Natural killer cell (primary cell): ENCODE data around the gene ZDHHC18. TPM values are rescaled to one million over a fixed set of nuclear protein-coding genes. Genes with fewer than 3 reads are reported as not detected.
"Not testable (repeated sequence)": the region's sequence is repeated elsewhere in the genome, so short reads cannot be mapped to it uniquely, and the experiment has no call there.

Experiments
- ATAC-seq, 3 donors: fragments of 150-1000 bp in 2 of 3; fragments of 200-7000 bp in 1 of 3; cut with Tn5 transposase; 1 replicate in 1 of 3; 2 replicates in 2 of 3; pipeline ENCODE4 v1.10.0; 2021; ENCODE audit warnings: mild to moderate bottlenecking in 2 of 3, moderate library complexity in 2 of 3
- DNase-seq, 2 donors: peaks; one replicate each; pipeline versions ENCODE4 v3.0.0 to v3.0.0-alpha.2; 2013 to 2021; ENCODE audit warnings: mixed read lengths in 1 of 2
- H3K27ac ChIP-seq: one replicate; pipeline ENCODE4 v1.5.1; 2013; ENCODE audit warnings: mild to moderate bottlenecking, low read length
- H3K27me3 ChIP-seq: one replicate; pipeline ENCODE4 v1.6.1; 2013; ENCODE audit warnings: low read length; ENCODE audit not compliant: control insufficient read depth, insufficient read depth
- H3K36me3 ChIP-seq: one replicate; pipeline ENCODE4 v1.6.1; 2013; ENCODE audit warnings: low read length; ENCODE audit not compliant: control insufficient read depth, insufficient read depth
- H3K4me1 ChIP-seq: one replicate; pipeline ENCODE4 v1.6.1; 2013; ENCODE audit warnings: low read length; ENCODE audit not compliant: control insufficient read depth, insufficient read depth
- H3K4me3 ChIP-seq: one replicate; pipeline ENCODE4 v1.5.1; 2013; ENCODE audit warnings: low read length
- H3K9me3 ChIP-seq: one replicate; pipeline ENCODE4 v1.6.1; 2013; ENCODE audit warnings: low read length; ENCODE audit not compliant: control insufficient read depth, insufficient read depth
- H3K27ac Mint-ChIP-seq, 2 donors: one replicate each; pipeline ENCODE4 v1.8.0; 2022; ENCODE audit warnings: mild to moderate bottlenecking in 2 of 2, mixed read lengths in 2 of 2, moderate library complexity in 1 of 2
- H3K27me3 Mint-ChIP-seq, 2 donors: one replicate each; pipeline ENCODE4 v1.8.0; 2022; ENCODE audit warnings: low read depth in 2 of 2, mixed read lengths in 2 of 2
- H3K36me3 Mint-ChIP-seq: one replicate; pipeline ENCODE4 v1.8.0; 2022; ENCODE audit warnings: mixed read lengths
- H3K4me1 Mint-ChIP-seq, 2 donors: one replicate each; pipeline ENCODE4 v1.8.0; 2022; ENCODE audit warnings: mixed read lengths in 2 of 2
- H3K4me3 Mint-ChIP-seq: one replicate; pipeline ENCODE4 v1.8.0; 2022; ENCODE audit warnings: mild to moderate bottlenecking, moderate library complexity, mixed read lengths
- H3K9me3 Mint-ChIP-seq, 2 donors: one replicate each; pipeline ENCODE4 v1.8.0; 2022; ENCODE audit warnings: mixed read lengths in 2 of 2
- CTCF ChIP-seq: fragments of 200-600 bp; IDR thresholded peaks from one replicate; pipeline ENCODE4 v1.8.0; 2022; ENCODE audit warnings: antibody characterized with exemption
- WGBS: methylation state at CpG from one replicate; pipeline ENCODE4 v1.1.7; 2013; ENCODE audit warnings: missing lambda C conversion rate; ENCODE audit not compliant: insufficient coverage; 5-methylcytosine and 5-hydroxymethylcytosine counted together
- intact Hi-C: fragments of 100-400 bp; cut with micrococcal nuclease; formaldehyde crosslinking; loops from one replicate; pipeline ENCODE4 v1.14.2; 2022
- total RNA-seq, 4 donors: library from RNA; stranded (reverse); fragments of 120-200 nt in 1 of 4; gene quantifications; one replicate each; pipeline versions ENCODE4 v1.2.3 to v1.2.4, GENCODE V29; 2013 to 2022

ZDHHC18 gene
- total RNA-seq, 3 donors from 2014 or later (not counting 1 experiment from before 2014, with no cell fraction given) = 70.0 to 74.6 (median 72.3) TPM

- DNase-seq = no peak
- H3K36me3 Mint-ChIP-seq = no peaks in the 10 kb centered on the region
Observed at GRCh38 chr1:26844424-26845196, 18.1 kb downstream of the ZDHHC18 start.

GRCh38 chr1:26847826-26848225 lies 21.3 kb downstream of the ZDHHC18 start:
- H3K27ac ChIP-seq, DNase-seq, H3K4me1 Mint-ChIP-seq, ATAC-seq, H3K9me3 Mint-ChIP-seq, H3K9me3 ChIP-seq, H3K4me1 ChIP-seq, H3K27me3 Mint-ChIP-seq, intact Hi-C loops, H3K27me3 ChIP-seq, H3K36me3 Mint-ChIP-seq, H3K4me3 ChIP-seq, H3K4me3 Mint-ChIP-seq: not testable (repeated sequence)
- H3K27ac Mint-ChIP-seq = peak overlapping the region; percentile 29 to 56
- H3K36me3 ChIP-seq = peaks cover 71% of the 10 kb centered on the region
- WGBS = 93% methylated on average over 6 of the region's 6 CpGs

More at GRCh38 chr1:26844424-26845196, 18.1 kb downstream of the ZDHHC18 start:
- peaks cover 63% of the 10 kb centered on the region for H3K36me3 ChIP-seq
- Mint-ChIP-seq H3K9me3 (no peaks in the 10 kb centered on the region), H3K4me1 (peaks cover 0 to 4% of the 10 kb centered on the region in 2 donors), H3K27me3 (no peaks in the 10 kb centered on the region), H3K4me3 (no peak overlapping the region), H3K27ac (peak overlapping the region in 1 of 2 donors; percentile 14)
- ATAC-seq = no peak
- H3K27me3 ChIP-seq = no peaks in the 10 kb centered on the region
- 94% methylated on average over 13 of the region's 13 CpGs for WGBS
- no peak overlapping the region for H3K27ac ChIP-seq
- peaks cover 1% of the 10 kb centered on the region for H3K4me1 ChIP-seq
- no peak overlapping the region for H3K4me3 ChIP-seq
- no peaks in the 10 kb centered on the region for H3K9me3 ChIP-seq
- no peak for TF ChIP-seq CTCF
- intact Hi-C loops = no loop called here

- intact Hi-C loops = no loop called here
- Histone ChIP-seq H3K4me1 (no peaks in the 10 kb centered on the region), H3K27me3 (no peaks in the 10 kb centered on the region), H3K9me3 (no peaks in the 10 kb centered on the region), H3K36me3 (peaks cover 74% of the 10 kb centered on the region), H3K27ac (no peak overlapping the region), H3K4me3 (no peak overlapping the region)
- Mint-ChIP-seq H3K36me3 (no peaks in the 10 kb centered on the region), H3K4me1 (peaks cover 0 to 10% of the 10 kb centered on the region in 2 donors), H3K27ac (peak overlapping the region in 1 of 2 donors; percentile 56), H3K9me3 (no peaks in the 10 kb centered on the region), H3K27me3 (no peaks in the 10 kb centered on the region), H3K4me3 (no peak overlapping the region)
- TF ChIP-seq CTCF = no peak
- ATAC-seq (no peak), DNase-seq (no peak)
- 97% methylated on average over 10 of the region's 10 CpGs for WGBS
Observed at GRCh38 chr1:26848499-26848898, 22.0 kb downstream of the ZDHHC18 start.

GRCh38 chr1:26848941-26849774 lies 22.7 kb downstream of the ZDHHC18 start:
- Histone ChIP-seq H3K36me3 (peaks cover 78% of the 10 kb centered on the region), H3K27ac (no peak overlapping the region), H3K4me1 (no peaks in the 10 kb centered on the region), H3K9me3 (no peaks in the 10 kb centered on the region), H3K27me3 (no peaks in the 10 kb centered on the region), H3K4me3 (no peak overlapping the region)
- H3K9me3 Mint-ChIP-seq = no peaks in the 10 kb centered on the region
- 90% methylated on average over 10 of the region's 10 CpGs for WGBS
- H3K36me3 Mint-ChIP-seq = no peaks in the 10 kb centered on the region
- ATAC-seq (no peak), DNase-seq (no peak)
- no peak overlapping the region for H3K4me3 Mint-ChIP-seq
- intact Hi-C loops = no loop called here
- H3K27me3 Mint-ChIP-seq = no peaks in the 10 kb centered on the region
- H3K27ac Mint-ChIP-seq = peak overlapping the region in 1 of 2 donors; percentile 24
- TF ChIP-seq CTCF = no peak
- H3K4me1 Mint-ChIP-seq = peaks cover 0 to 10% of the 10 kb centered on the region in 2 donors
